Activated T-cell treated with anti-CD3 and anti-CD28 coated beads for 24 hours (primary cell): ENCODE data around the gene CDX4.
"Not testable (repeated sequence)": the region's sequence is repeated elsewhere in the genome, so short reads cannot be mapped to it uniquely, and the experiment has no call there.

Experiments used
- DNase-seq: peaks from one replicate; pipeline ENCODE4 v3.0.0-alpha.2; 2020; ENCODE audit warnings: low read depth

Gene CDX4, protein sequence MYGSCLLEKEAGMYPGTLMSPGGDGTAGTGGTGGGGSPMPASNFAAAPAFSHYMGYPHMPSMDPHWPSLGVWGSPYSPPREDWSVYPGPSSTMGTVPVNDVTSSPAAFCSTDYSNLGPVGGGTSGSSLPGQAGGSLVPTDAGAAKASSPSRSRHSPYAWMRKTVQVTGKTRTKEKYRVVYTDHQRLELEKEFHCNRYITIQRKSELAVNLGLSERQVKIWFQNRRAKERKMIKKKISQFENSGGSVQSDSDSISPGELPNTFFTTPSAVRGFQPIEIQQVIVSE

DNA sequence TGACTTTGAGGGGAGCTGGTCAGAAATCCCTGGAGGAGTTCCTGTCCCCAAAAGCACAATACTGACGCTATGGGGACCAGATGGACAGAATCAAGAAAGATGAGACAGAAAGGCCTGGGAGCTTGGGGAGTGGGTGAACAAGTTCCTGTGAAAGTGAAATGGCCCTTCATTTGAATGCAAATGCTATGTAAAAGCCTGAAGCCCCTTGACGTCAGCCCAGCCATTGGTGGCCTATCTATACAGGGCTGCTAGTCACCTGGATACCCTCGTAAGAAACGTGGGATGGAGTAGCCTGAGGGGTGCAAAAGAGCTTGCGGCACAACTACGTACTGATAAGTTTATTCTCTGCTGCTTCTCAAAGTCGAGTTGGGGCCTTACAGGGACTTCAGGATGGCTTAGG, at the start of gene CDX4:
TSS of gene CDX4 (plus strand) at position 223 of the 400 bp plus-strand sequence. CDS start 201 bp downstream, outside the sequence.
- DNase-seq, result no peak

DNA sequence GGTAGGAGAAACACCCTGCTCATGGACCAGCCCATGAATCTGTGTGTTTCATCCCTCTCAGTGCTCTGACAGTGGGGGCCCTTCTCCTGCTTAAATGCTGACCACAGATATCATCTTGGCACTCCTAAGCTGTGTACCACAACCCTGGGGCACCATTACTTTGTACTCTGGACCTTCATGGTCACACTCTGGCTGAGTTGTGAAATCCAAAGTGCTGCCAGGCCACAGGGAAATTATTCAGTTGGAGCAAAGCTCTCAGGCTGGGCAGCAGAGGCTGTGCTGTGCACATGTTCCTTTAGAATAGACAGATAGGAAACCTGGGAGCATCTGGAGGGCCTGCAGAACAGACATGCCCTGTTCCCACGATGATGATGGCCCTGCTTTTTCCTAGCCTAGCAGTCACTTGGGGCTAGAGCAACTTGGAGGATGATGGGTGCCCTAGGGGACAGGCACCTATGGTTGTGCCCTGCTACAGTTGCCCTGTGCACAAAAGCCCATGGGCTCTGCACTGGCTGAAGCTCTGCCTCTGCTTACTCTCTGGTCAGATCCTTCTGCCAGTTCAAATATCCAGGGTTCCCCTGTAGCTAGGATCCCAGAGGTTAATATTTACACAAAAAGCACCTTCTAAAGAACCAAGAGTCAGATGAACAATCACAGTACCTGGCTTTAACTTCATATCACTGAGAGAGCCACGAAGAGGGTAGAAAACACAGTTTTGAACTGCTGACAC, 48.5 kb upstream of the CDX4 start:
- DNase-seq, result no peak

DNA sequence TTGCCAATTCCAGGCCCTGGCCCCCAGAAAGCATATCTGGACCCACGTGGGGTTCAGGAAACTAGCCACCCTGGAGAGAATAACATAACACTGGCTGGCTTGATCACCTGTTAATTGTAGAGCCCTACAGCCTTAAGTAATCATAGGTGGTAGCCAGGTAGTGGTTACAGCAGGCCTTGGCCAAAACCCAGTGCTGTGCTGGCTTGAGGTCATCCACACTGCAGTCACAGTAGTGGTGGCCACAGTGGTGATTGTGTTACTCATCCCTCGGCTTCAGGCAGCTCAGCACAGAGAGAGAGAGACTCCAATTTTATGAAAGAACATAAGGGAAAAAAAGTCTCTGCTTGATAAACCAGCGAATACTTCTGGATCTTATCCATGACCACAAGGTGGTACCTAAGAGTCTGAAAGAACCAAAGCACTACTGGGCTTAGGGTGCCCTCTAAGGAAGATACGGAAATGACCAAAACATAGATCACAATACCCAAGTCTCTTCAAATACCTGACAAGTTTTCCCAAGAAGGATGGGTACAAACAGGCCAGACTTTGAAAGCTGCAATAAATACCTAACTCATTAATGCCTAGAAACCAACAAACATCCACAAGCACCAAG, 46.6 kb upstream of the CDX4 start:
- no peak for DNase-seq

DNA sequence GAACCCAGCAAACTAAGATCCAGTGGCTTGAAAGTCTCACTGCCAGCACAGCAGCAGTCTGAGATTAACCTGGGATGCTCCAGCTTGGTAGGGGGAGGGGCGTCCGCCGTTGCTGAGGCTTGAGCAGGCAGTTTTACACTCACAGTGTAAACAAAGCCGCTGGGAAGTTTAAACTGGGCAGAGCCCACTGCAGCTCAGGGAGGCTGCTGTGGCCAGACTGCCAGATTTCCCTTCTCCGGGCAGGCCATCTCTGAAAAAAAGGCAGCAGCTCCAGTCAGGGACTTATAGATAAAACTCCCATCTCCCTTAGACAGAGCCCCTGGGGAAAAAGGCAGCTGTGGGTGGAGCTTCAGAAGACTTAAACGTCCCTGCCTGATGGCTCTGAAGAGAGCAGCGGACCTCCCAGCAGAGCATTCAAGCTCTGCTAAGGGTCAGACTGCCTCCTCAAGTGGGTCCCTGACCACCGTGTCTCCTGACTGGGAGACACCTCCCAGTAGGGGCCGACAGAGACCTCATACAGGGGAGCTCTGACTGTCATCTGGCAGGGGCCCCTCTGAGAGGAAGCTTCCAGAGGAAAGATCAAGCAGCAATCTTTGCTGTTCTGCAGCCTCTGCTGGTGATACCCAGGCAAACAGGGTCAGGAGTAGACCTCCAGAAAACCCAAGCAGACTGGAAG, 45.1 kb upstream of the CDX4 start:
- no peak for DNase-seq

DNA sequence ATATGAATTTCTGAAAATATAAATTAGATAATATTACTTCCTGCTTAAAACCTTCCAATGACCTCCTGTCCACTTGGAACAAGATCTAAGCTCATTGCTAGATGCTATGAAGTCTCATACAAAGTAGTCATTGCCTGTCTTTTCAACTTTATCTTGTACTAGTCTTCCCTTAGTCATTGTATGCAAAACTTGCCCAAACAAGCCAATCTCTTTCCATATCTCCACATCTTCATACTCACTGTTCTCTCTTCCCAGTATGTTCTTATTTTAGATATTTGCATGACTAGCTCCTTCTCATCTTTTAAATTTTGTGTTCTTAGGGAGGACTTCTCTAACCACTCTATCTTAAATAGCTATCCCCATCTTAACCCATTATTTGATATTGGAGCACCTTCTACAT, 33.9 kb upstream of the CDX4 start:
- no peak for DNase-seq

DNA sequence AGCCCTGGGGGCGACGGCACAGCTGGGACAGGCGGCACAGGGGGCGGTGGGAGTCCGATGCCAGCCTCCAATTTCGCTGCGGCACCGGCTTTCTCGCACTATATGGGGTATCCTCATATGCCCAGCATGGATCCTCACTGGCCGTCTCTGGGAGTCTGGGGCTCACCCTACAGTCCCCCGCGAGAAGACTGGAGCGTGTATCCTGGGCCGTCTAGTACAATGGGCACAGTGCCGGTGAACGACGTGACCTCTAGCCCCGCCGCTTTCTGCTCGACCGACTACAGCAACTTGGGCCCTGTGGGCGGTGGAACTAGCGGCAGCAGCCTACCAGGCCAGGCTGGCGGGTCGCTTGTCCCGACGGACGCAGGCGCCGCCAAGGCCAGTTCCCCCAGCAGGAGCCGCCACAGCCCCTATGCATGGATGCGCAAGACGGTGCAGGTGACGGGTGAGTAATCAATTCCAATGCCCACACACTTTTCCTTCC, 500 bp downstream of the CDX4 start:
- DNase-seq, result no peak

DNA sequence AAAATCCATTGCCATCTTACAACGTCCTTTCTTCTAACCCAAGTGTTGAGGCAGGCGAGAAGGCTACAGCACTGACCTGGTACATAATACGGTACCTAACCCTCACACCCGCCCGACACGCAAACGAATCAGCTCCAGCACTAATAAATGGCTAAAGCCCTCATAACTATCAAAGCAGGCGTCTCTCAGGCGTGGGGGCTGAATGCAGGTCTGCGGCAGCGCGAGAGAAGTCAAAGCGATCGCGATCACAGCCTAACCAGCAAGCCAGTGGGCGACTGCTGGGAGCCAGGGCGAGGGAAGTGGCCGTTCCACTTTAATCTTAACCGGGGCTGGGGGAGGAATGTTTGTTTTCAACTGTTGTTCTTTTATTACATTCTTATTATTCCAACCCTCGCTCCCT, 1.5 kb downstream of the CDX4 start:
- no peak for DNase-seq

DNA sequence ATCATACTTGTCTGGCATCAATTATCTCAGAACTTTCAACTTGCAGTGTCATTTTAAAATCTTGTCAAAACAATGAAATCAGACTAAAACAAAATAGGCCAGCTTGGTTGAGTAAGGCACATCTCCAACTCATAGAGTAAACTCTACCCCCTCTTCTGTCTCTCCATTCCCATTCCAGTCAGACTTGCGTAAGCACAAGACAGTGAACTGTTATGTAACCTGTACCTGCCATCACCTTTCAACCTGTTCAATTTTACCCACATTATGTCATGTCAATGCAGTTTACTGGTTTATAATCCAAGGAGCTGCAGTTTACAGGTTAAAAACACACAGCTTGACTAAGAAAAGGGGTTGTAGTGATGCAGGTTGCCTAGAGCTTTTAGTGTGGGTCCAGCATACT, 8.3 kb downstream of the CDX4 start:
- no peak for DNase-seq

DNA sequence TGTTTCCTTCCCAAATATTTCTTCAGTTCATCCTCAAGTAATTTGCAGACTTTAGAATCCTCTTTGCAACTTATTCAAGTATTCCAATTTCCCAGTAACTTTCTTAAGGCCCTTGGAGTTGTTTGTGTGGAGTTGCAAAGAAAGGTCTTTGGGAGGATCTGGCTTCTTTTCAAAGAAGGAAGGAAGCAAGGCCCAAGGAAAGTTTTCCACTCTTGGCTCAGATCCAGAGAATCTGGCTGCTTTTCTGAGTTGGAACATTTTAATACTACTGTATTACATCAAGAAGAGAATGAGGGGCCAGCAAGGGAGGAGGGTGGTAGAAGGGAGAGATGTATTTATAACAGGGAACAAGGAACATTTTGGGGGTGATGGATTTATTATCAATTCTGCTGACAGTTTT, 10.5 kb downstream of the CDX4 start:
- DNase-seq, result no peak

DNA sequence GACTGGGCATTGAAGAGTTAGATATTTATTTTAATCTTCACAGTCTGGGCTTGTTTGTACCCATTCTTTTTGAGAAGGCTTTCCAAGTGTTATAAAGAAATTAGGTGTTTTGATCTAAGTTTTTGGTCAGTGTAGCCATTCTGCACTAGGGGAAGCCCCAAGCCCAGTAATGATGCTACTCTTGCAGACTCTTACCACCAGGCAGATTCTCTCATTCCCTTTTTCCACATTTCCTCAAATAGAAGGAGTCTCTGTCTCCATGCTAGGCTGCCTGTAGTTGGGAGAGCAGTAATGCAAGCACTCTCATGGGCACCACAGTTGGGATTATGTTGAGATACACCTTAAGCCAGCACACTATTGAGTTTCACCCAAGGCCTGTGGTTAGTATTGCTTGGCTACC, 21.5 kb downstream of the CDX4 start:
- DNase-seq, result no peak

DNA sequence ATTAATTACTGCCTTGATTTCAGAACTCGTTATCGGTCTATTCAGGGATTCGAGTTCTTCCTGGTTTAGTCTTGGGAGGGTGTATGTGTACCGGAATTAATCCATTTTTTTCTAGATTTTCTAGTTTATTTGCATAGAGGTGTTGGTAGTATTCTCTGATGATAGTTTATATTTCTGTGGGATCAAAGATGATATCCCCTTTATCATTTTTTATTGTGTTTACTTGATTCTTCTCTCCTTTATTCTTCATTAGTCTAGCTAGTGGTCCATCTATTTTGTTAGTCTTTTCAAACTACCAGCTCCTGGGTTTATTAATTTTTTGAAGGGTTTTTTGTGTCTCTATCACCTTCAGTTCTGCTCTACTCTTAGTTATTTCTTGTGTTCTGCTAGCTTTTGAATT, 32.1 kb downstream of the CDX4 start:
- no peak for DNase-seq

DNA sequence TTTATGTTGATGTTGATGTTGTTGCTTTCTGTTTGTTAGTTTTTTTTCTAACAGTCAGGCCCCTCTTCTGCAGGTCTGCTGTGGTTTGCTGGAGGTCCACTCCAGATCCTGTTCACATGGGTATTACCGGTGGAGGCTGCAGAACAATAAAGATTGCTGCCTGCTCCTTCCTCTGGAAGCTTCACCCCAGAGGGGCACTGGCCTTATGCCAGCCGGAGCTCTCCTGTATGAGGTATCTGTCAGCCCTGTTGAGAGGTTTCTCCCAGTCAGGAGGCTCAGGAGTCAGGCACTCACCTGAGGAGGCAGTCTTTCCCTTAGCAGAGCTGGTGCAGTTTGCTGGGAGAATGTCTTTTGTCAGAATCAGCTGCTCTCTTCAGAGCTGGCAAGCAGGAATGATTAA, 34.7 kb downstream of the CDX4 start:
- no peak for DNase-seq

DNA sequence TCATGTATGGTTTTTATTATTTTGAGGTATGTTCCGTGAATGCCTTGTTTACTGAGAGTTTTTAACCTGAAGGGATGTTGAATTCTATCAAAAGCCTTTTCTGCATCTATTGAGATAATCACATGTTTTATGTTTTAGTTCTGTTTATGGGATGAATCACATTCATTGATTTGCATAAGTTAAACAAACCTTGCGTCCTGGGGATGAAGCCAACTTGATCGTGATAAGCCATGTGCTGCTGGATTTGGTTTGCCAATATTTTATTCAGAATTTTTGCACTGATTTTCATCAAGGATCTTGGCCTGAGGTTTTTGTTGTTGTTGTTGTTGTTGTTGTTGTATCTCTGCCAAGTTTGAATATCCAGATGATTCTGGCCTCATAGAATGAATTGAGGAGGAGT, 43.8 kb downstream of the CDX4 start:
- no peak for DNase-seq

DNA sequence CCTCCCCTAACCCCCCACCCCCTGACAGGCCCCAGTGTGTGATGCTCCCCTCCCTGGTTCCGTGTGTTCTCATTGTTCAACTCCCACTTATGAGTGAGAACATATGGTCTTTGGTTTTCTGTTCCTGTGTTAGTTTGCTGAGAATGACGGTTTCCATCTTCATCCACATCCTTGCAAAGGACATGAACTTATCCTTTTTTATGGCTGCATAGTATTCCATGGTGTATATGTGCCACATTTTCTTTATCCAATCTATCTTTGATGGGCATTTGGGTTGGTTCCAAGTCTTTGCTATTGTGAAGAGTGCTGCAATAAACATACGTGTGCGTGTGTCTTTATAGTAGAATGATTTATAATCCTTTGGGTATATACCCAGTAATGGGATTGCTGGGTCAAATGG, 45.3 kb downstream of the CDX4 start:
- not testable (repeated sequence) for DNase-seq
